Measurements from ENCODE around the gene MICAL2. TPM values are rescaled to one million over a fixed set of nuclear protein-coding genes. Genes with fewer than 3 reads are reported as not detected.

MICAL2 gene
- total and polyA plus RNA-seq, 2 of the 8 experiments (the other 6 are each of a cell fraction or from before 2014, with no cell fraction given) = 1.3 to 4.1 TPM

- TF ChIP-seq SP4 (IDR thresholded peaks at IDR 0.05; ENCODE audit: low read length) (no peak), CTCF (IDR thresholded peaks at IDR 0.05; ENCODE audit: control extremely low read depth in 1 of 3, insufficient read depth in 1 of 3, low read depth in 1 of 3, low read length in 3 of 3) (no peak), SAP30 (IDR thresholded peaks at IDR 0.05; ENCODE audit: insufficient read depth, insufficient replicate concordance, low read length) (no peak), HDAC2 (IDR thresholded peaks at IDR 0.05; ENCODE audit: borderline replicate concordance in 1 of 2, low read depth in 2 of 2, low read length in 2 of 2) (no peak), CHD7 (IDR thresholded peaks at IDR 0.05; ENCODE audit: insufficient replicate concordance, low read length) (no peak), SRF (IDR thresholded peaks at IDR 0.05; ENCODE audit: low read depth, low read length) (no peak)
These were observed 62.2 kb downstream of the MICAL2 start (continued) for GRCh38 chr11:12172493-12173013.

Data from H1 (cell line).